Adrenal gland (tissue), 12 donors: Measurements from ENCODE around the gene FGF12. TPM values are rescaled to one million over a fixed set of nuclear protein-coding genes. Genes with fewer than 3 reads are reported as not detected.

Experiments
- DNase-seq, 7 donors: peaks; one replicate each; pipeline ENCODE4 v3.0.0-alpha.2; 2019 to 2020
- H3K27ac ChIP-seq, 5 donors: fragments of 200-600 bp; sonication (generic) in 4 of 5; 1 replicate in 3 of 5; 2 replicates in 2 of 5; pipeline versions ENCODE4 v1.5.1 to v1.8.0; 2016 to 2020; ENCODE audit warnings: mild to moderate bottlenecking in 1 of 5
- H3K27me3 ChIP-seq: fragments of 200-600 bp; 2 replicates; pipeline ENCODE4 v1.8.0; 2021
- H3K36me3 ChIP-seq, 2 donors: fragments of 200-600 bp; replicated peaks in 1 of 2; 1 replicate in 1 of 2; 2 replicates in 1 of 2; pipeline versions ENCODE4 v1.5.1 to v1.8.0; 2018 to 2022
- H3K4me1 ChIP-seq, 2 donors: fragments of 200-600 bp; replicated peaks in 1 of 2; 1 replicate in 1 of 2; 2 replicates in 1 of 2; pipeline versions ENCODE4 v1.5.1 to v1.8.0; 2018 to 2021
- H3K4me3 ChIP-seq, 4 donors: fragments of 200-600 bp; sonication (generic) in 3 of 4; one replicate each; pipeline ENCODE4 v1.5.1; 2016 to 2018
- H3K9me3 ChIP-seq, 3 donors: fragments of 200-600 bp; sonication (generic) in 1 of 3; replicated peaks in 1 of 3; 1 replicate in 2 of 3; 2 replicates in 1 of 3; pipeline versions ENCODE4 v1.5.1 to v1.8.0; 2016 to 2021
- CTCF ChIP-seq, 6 experiments: fragments of 450-650 bp in 4 of 6; fragments of 200-600 bp in 2 of 6; sonication (generic) in 1 of 6; IDR thresholded peaks; 1 replicate in 5 of 6; 2 replicates in 1 of 6; pipeline versions ENCODE4 v1.5.1 to v1.8.0; 2016 to 2021; ENCODE audit warnings: antibody characterized with exemption in 6 of 6, mild to moderate bottlenecking in 2 of 6, moderate library complexity in 1 of 6
- POLR2A ChIP-seq, 2 donors: fragments of 450-650 bp; IDR thresholded peaks; one replicate each; pipeline ENCODE4 v1.6.1; 2017; ENCODE audit warnings: antibody characterized with exemption in 2 of 2, mild to moderate bottlenecking in 2 of 2, moderate library complexity in 1 of 2
- WGBS, 4 donors: extraction: QIAGEN DNeasy Blood & Tissue Kit in 2 of 4; methylation state at CpG; one replicate each; pipeline versions ENCODE4 v1.1.5 to v1.1.7; 2013 to 2017; 5-methylcytosine and 5-hydroxymethylcytosine counted together
- intact Hi-C, 2 donors: fragments of 100-400 bp; cut with DNase I; formaldehyde crosslinking; loops; one replicate each; pipeline versions ENCODE4 v1.14.1 to v1.15.0; 2022 to 2023
- polyA plus RNA-seq, 3 donors: library from polyadenylated mRNA; stranded (reverse); fragments of 200-250 nt in 2 of 3; fragments of 350-450 nt in 1 of 3; fragmentation: Illumina TruSeq in 1 of 3; extraction: RNeasy Lipid Tissue Mini Kit (QIAGEN cat#74804) in 1 of 3; gene quantifications; one replicate each; pipeline ENCODE4 v1.2.3, GENCODE V29; 2013 to 2014
- total RNA-seq, 9 donors: library from RNA; depleted of rRNA in 4 of 9; stranded (reverse); fragments of >200 nt in 4 of 9; fragments of 120-200 nt in 1 of 9; fragmentation: NEBNext Ultra II Directional in 1 of 9; extraction: Animal tissue kit (Norgen Biotek cat#: 25700) in 1 of 9; gene quantifications; one replicate each; pipeline versions ENCODE4 v1.1.0 to v1.2.4, GENCODE V29; 2013 to 2023
- donor health status: healthy with polysubstance abuse.
- donor health status: Bipolar disorder and iron deficiency.
- donor health status: DM: yes; HTN: yes; CAD: no.
- donor health status: DM: no; HTN: no; CAD: no.
- donor health status: DM: no; HTN: no; CAD: no.
- donor health status: DM: yes; HTN: yes; CAD: no.

FGF12 gene
- total and polyA plus RNA-seq, 12 donors = 23.3 to 286 (median 81.3) TPM

GRCh38 chr3:192279664-192280063, 447.7 kb downstream of the FGF12 start:
- no peak overlapping the region for H3K4me3 ChIP-seq
- no peaks in the 10 kb centered on the region for H3K36me3 ChIP-seq
- no peak for DNase-seq
- H3K27ac ChIP-seq = no peak overlapping the region
- 82 to 93% (median 86%) methylated on average over 1 of the region's 1 CpG for WGBS, 4 donors
- no peak for TF ChIP-seq CTCF (IDR thresholded peaks at IDR 0.05)
- no peak for TF ChIP-seq POLR2A (IDR thresholded peaks at IDR 0.05)
- intact Hi-C loops = no loop called here
- H3K27me3 ChIP-seq = no peaks in the 10 kb centered on the region
- H3K9me3 ChIP-seq = no peaks in the 10 kb centered on the region
- peaks cover 0 to 14% of the 10 kb centered on the region in 2 donors for H3K4me1 ChIP-seq

- WGBS, 4 donors = 96 to 98% (median 97%) methylated on average over 9 of the region's 9 CpGs
- Histone ChIP-seq H3K9me3 (no peaks in the 10 kb centered on the region), H3K36me3 (no peaks in the 10 kb centered on the region), H3K27ac (no peak overlapping the region), H3K4me1 (peaks cover 0 to 18% of the 10 kb centered on the region in 2 donors), H3K27me3 (no peaks in the 10 kb centered on the region), H3K4me3 (no peak overlapping the region)
- TF ChIP-seq CTCF (IDR thresholded peaks at IDR 0.05) = no peak
- no peak for TF ChIP-seq POLR2A (IDR thresholded peaks at IDR 0.05)
- intact Hi-C loops = no loop called here
- DNase-seq = no peak
These were observed 449.9 kb downstream of the FGF12 start for GRCh38 chr3:192277477-192277876.

GRCh38 chr3:192275741-192276355, 451.5 kb downstream of the FGF12 start:
- Histone ChIP-seq H3K4me1 (peaks cover 0 to 25% of the 10 kb centered on the region in 2 donors), H3K36me3 (no peaks in the 10 kb centered on the region), H3K27me3 (no peaks in the 10 kb centered on the region), H3K27ac (peak overlapping the region in 3 of 5 donors; percentile 15 to 61 (median 36)), H3K4me3 (no peak overlapping the region), H3K9me3 (no peaks in the 10 kb centered on the region)
- DNase-seq = peak in 2 of 7 donors; percentile 24 to 40
- TF ChIP-seq CTCF (IDR thresholded peaks at IDR 0.05) = no peak
- no peak for TF ChIP-seq POLR2A (IDR thresholded peaks at IDR 0.05)
- intact Hi-C loops = no loop called here
- 26 to 41% (median 33%) methylated on average over 7 of the region's 7 CpGs for WGBS, 4 donors

- no peak for TF ChIP-seq POLR2A (IDR thresholded peaks at IDR 0.05)
- Histone ChIP-seq H3K36me3 (no peaks in the 10 kb centered on the region), H3K4me1 (peaks cover 0 to 25% of the 10 kb centered on the region in 2 donors), H3K27me3 (no peaks in the 10 kb centered on the region), H3K9me3 (no peaks in the 10 kb centered on the region), H3K4me3 (no peak overlapping the region), H3K27ac (no peak overlapping the region)
- peak in 2 of 7 donors; percentile 15 to 30 for DNase-seq
- intact Hi-C loops = no loop called here
- WGBS, 4 donors = 37 to 50% (median 41%) methylated on average over 3 of the region's 3 CpGs
These were observed 453.7 kb downstream of the FGF12 start for GRCh38 chr3:192273697-192274010.
